ENCODE measurements around the gene DNAL4.

DNAL4 gene

GRCh38 chr22:38833061-38833460 lies 39.1 kb upstream of the DNAL4 start:
- Histone ChIP-seq H3K36me3 (ENCODE audit: insufficient read depth, low read length) (peaks cover 4% of the 10 kb centered on the region), H3K27ac (ENCODE audit: low read depth, low read length) (no peak overlapping the region), H3K4me1 (ENCODE audit: insufficient read depth, low read length) (no peaks in the 10 kb centered on the region), H3K9ac (ENCODE audit: low read length) (no peak overlapping the region), H3K9me3 (ENCODE audit: low read length) (no peaks in the 10 kb centered on the region), H3K27me3 (ENCODE audit: control insufficient read depth in 1 of 2, insufficient read depth in 2 of 2, low read length in 2 of 2) (no peaks in the 10 kb centered on the region), H3K4me3 (ENCODE audit: low read depth in 1 of 2, low read length in 2 of 2) (no peak overlapping the region)

GRCh38 chr22:38832005-38832978 lies 38.3 kb upstream of the DNAL4 start:
- Histone ChIP-seq H3K36me3 (ENCODE audit: insufficient read depth, low read length) (peaks cover 4% of the 10 kb centered on the region), H3K4me3 (ENCODE audit: low read depth in 1 of 2, low read length in 2 of 2) (no peak overlapping the region), H3K4me1 (ENCODE audit: insufficient read depth, low read length) (no peaks in the 10 kb centered on the region), H3K27me3 (ENCODE audit: control insufficient read depth in 1 of 2, insufficient read depth in 2 of 2, low read length in 2 of 2) (no peaks in the 10 kb centered on the region), H3K9ac (ENCODE audit: low read length) (no peak overlapping the region), H3K9me3 (ENCODE audit: low read length) (no peaks in the 10 kb centered on the region), H3K27ac (ENCODE audit: low read depth, low read length) (no peak overlapping the region)

- no peaks in the 10 kb centered on the region for H3K27me3 ChIP-seq (ENCODE audit: control insufficient read depth in 1 of 2, insufficient read depth in 2 of 2, low read length in 2 of 2)
- H3K4me1 ChIP-seq (ENCODE audit: insufficient read depth, low read length) = no peaks in the 10 kb centered on the region
- no peak overlapping the region for H3K9ac ChIP-seq (ENCODE audit: low read length)
- H3K9me3 ChIP-seq (ENCODE audit: low read length) = no peaks in the 10 kb centered on the region
- no peak overlapping the region for H3K4me3 ChIP-seq (ENCODE audit: low read depth in 1 of 2, low read length in 2 of 2)
- H3K36me3 ChIP-seq (ENCODE audit: insufficient read depth, low read length) = peaks cover 3% of the 10 kb centered on the region
- no peak overlapping the region for H3K27ac ChIP-seq (ENCODE audit: low read depth, low read length)
These were observed 37.4 kb upstream of the DNAL4 start for GRCh38 chr22:38831166-38831945.

- Histone ChIP-seq H3K4me1 (ENCODE audit: insufficient read depth, low read length) (no peaks in the 10 kb centered on the region), H3K36me3 (ENCODE audit: insufficient read depth, low read length) (no peaks in the 10 kb centered on the region), H3K4me3 (ENCODE audit: low read depth in 1 of 2, low read length in 2 of 2) (no peak overlapping the region), H3K9me3 (ENCODE audit: low read length) (no peaks in the 10 kb centered on the region), H3K27me3 (ENCODE audit: control insufficient read depth in 1 of 2, insufficient read depth in 2 of 2, low read length in 2 of 2) (no peaks in the 10 kb centered on the region), H3K9ac (ENCODE audit: low read length) (no peak overlapping the region), H3K27ac (ENCODE audit: low read depth, low read length) (no peak overlapping the region)
These were observed 36.8 kb upstream of the DNAL4 start for GRCh38 chr22:38830845-38831108.

- Histone ChIP-seq H3K4me1 (ENCODE audit: insufficient read depth, low read length) (no peaks in the 10 kb centered on the region), H3K36me3 (ENCODE audit: insufficient read depth, low read length) (no peaks in the 10 kb centered on the region), H3K27me3 (ENCODE audit: control insufficient read depth in 1 of 2, insufficient read depth in 2 of 2, low read length in 2 of 2) (no peaks in the 10 kb centered on the region), H3K9ac (ENCODE audit: low read length) (no peak overlapping the region), H3K27ac (ENCODE audit: low read depth, low read length) (no peak overlapping the region), H3K4me3 (ENCODE audit: low read depth in 1 of 2, low read length in 2 of 2) (no peak overlapping the region), H3K9me3 (ENCODE audit: low read length) (no peaks in the 10 kb centered on the region)
These were observed 36.3 kb upstream of the DNAL4 start for GRCh38 chr22:38830026-38830844.

- no peak overlapping the region for H3K9ac ChIP-seq (ENCODE audit: low read length)
- H3K27ac ChIP-seq (ENCODE audit: low read depth, low read length) = no peak overlapping the region
- no peaks in the 10 kb centered on the region for H3K4me1 ChIP-seq (ENCODE audit: insufficient read depth, low read length)
- H3K9me3 ChIP-seq (ENCODE audit: low read length) = no peaks in the 10 kb centered on the region
- H3K36me3 ChIP-seq (ENCODE audit: insufficient read depth, low read length) = no peaks in the 10 kb centered on the region
- H3K27me3 ChIP-seq (ENCODE audit: control insufficient read depth in 1 of 2, insufficient read depth in 2 of 2, low read length in 2 of 2) = no peaks in the 10 kb centered on the region
- H3K4me3 ChIP-seq (ENCODE audit: low read depth in 1 of 2, low read length in 2 of 2) = no peak overlapping the region
These were observed 35.5 kb upstream of the DNAL4 start for GRCh38 chr22:38829485-38829884.

- Histone ChIP-seq H3K27me3 (ENCODE audit: control insufficient read depth in 1 of 2, insufficient read depth in 2 of 2, low read length in 2 of 2) (no peaks in the 10 kb centered on the region), H3K36me3 (ENCODE audit: insufficient read depth, low read length) (no peaks in the 10 kb centered on the region), H3K9ac (ENCODE audit: low read length) (no peak overlapping the region), H3K4me3 (ENCODE audit: low read depth in 1 of 2, low read length in 2 of 2) (no peak overlapping the region), H3K4me1 (ENCODE audit: insufficient read depth, low read length) (no peaks in the 10 kb centered on the region), H3K9me3 (ENCODE audit: low read length) (no peaks in the 10 kb centered on the region), H3K27ac (ENCODE audit: low read depth, low read length) (no peak overlapping the region)
These were observed 34.8 kb upstream of the DNAL4 start for GRCh38 chr22:38828616-38829205.

GRCh38 chr22:38828191-38828590 lies 34.2 kb upstream of the DNAL4 start:
- no peaks in the 10 kb centered on the region for H3K27me3 ChIP-seq (ENCODE audit: control insufficient read depth in 1 of 2, insufficient read depth in 2 of 2, low read length in 2 of 2)
- no peaks in the 10 kb centered on the region for H3K36me3 ChIP-seq (ENCODE audit: insufficient read depth, low read length)
- no peaks in the 10 kb centered on the region for H3K9me3 ChIP-seq (ENCODE audit: low read length)
- H3K4me1 ChIP-seq (ENCODE audit: insufficient read depth, low read length) = no peaks in the 10 kb centered on the region
- no peak overlapping the region for H3K27ac ChIP-seq (ENCODE audit: low read depth, low read length)
- no peak overlapping the region for H3K9ac ChIP-seq (ENCODE audit: low read length)
- H3K4me3 ChIP-seq (ENCODE audit: low read depth in 1 of 2, low read length in 2 of 2) = no peak overlapping the region

GRCh38 chr22:38827510-38827909 lies 33.6 kb upstream of the DNAL4 start:
- H3K9ac ChIP-seq (ENCODE audit: low read length) = no peak overlapping the region
- no peak overlapping the region for H3K4me3 ChIP-seq (ENCODE audit: low read depth in 1 of 2, low read length in 2 of 2)
- no peaks in the 10 kb centered on the region for H3K9me3 ChIP-seq (ENCODE audit: low read length)
- no peaks in the 10 kb centered on the region for H3K27me3 ChIP-seq (ENCODE audit: control insufficient read depth in 1 of 2, insufficient read depth in 2 of 2, low read length in 2 of 2)
- no peak overlapping the region for H3K27ac ChIP-seq (ENCODE audit: low read depth, low read length)
- H3K4me1 ChIP-seq (ENCODE audit: insufficient read depth, low read length) = no peaks in the 10 kb centered on the region
- no peaks in the 10 kb centered on the region for H3K36me3 ChIP-seq (ENCODE audit: insufficient read depth, low read length)

- H3K36me3 ChIP-seq (ENCODE audit: insufficient read depth, low read length) = no peaks in the 10 kb centered on the region
- H3K9me3 ChIP-seq (ENCODE audit: low read length) = no peaks in the 10 kb centered on the region
- H3K4me3 ChIP-seq (ENCODE audit: low read depth in 1 of 2, low read length in 2 of 2) = no peak overlapping the region
- H3K27me3 ChIP-seq (ENCODE audit: control insufficient read depth in 1 of 2, insufficient read depth in 2 of 2, low read length in 2 of 2) = no peaks in the 10 kb centered on the region
- H3K9ac ChIP-seq (ENCODE audit: low read length) = no peak overlapping the region
- no peaks in the 10 kb centered on the region for H3K4me1 ChIP-seq (ENCODE audit: insufficient read depth, low read length)
- no peak overlapping the region for H3K27ac ChIP-seq (ENCODE audit: low read depth, low read length)
These were observed 32.9 kb upstream of the DNAL4 start for GRCh38 chr22:38826801-38827200.

- H3K4me3 ChIP-seq (ENCODE audit: low read depth in 1 of 2, low read length in 2 of 2) = no peak overlapping the region
These were observed 32.4 kb upstream of the DNAL4 start for GRCh38 chr22:38826386-38826785.

More at GRCh38 chr22:38826386-38826785, 32.4 kb upstream of the DNAL4 start:
- Histone ChIP-seq H3K9ac (ENCODE audit: low read length) (no peak overlapping the region), H3K36me3 (ENCODE audit: insufficient read depth, low read length) (no peaks in the 10 kb centered on the region), H3K27ac (ENCODE audit: low read depth, low read length) (no peak overlapping the region), H3K4me1 (ENCODE audit: insufficient read depth, low read length) (no peaks in the 10 kb centered on the region), H3K9me3 (ENCODE audit: low read length) (no peaks in the 10 kb centered on the region), H3K27me3 (ENCODE audit: control insufficient read depth in 1 of 2, insufficient read depth in 2 of 2, low read length in 2 of 2) (no peaks in the 10 kb centered on the region)
